Measurements from ENCODE around the gene THSD7B. TPM values are rescaled to one million over a fixed set of nuclear protein-coding genes. Genes with fewer than 3 reads are reported as not detected.

The THSD7B gene
- total RNA-seq, 5 donors from 2014 or later (not counting 1 experiment from before 2014, with no cell fraction given): not detected

- Histone ChIP-seq H3K27me3 (replicated peaks in 1 of 2; ENCODE audit: control insufficient read depth in 2 of 2, extremely low read depth in 1 of 2, insufficient read depth in 2 of 2, low read length in 1 of 2) (no peaks in the 10 kb centered on the region), H3K36me3 (ENCODE audit: control insufficient read depth in 2 of 2, extremely low read depth in 1 of 2, insufficient read depth in 1 of 2, low read length in 1 of 2) (no peaks in the 10 kb centered on the region), H3K4me3 (ENCODE audit: control insufficient read depth in 1 of 2, extremely low read depth in 1 of 2, low read length in 1 of 2) (no peak overlapping the region), H3K4me1 (ENCODE audit: control insufficient read depth in 1 of 2, extremely low read depth in 1 of 2, insufficient read depth in 2 of 2, low read length in 2 of 2) (no peaks in the 10 kb centered on the region), H3K9me3 (no peaks in the 10 kb centered on the region), H3K27ac (ENCODE audit: low read length) (no peak overlapping the region)
- Mint-ChIP-seq H3K36me3 (no peaks in the 10 kb centered on the region), H3K4me3 (no peak overlapping the region), H3K9me3 (peaks cover 3 to 12% (median 12%) of the 10 kb centered on the region in 3 donors), H3K27me3 (no peaks in the 10 kb centered on the region), H3K27ac (no peak overlapping the region), H3K4me1 (no peaks in the 10 kb centered on the region)
- CTCF ChIA-PET: no interaction called here
- ATAC-seq (replicated peaks in 1 of 4) (no peak), DNase-seq (no peak)
- POLR2A ChIA-PET: interaction anchor here in 1 of 2 donors (0.5 to 0.6 kb wide), 2 partner anchors 19 to 1227 kb away, joined by 3 read pairs; no protein-coding TSS in a partner anchor
Observed at GRCh38 chr2:137107904-137108303, 342.6 kb downstream of the THSD7B start.

DNA sequence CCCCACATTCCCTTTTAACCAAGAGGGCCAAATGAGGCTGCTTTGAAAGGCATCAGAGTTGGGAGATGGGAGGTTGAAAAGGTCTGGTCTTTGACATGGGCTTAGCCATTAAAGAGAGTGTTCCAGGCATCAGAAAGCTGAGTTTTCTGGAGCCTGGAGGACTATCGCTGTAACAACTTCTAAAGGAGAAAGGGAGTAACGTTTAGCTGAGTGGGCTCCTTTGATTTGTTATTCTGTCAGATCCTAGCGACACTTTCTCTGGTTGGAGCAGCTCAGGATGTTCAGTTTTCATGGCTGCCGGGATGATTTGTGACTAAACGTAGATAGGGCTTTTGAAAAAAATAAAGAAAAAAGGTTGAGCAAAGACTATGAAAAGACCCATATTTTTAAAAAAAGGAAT lies 346.6 kb downstream of the THSD7B start:
- 60% methylated on average over 2 of the region's 5 CpGs for WGBS (ENCODE audit: insufficient coverage)
- Histone ChIP-seq H3K36me3 (ENCODE audit: control insufficient read depth in 2 of 2, extremely low read depth in 1 of 2, insufficient read depth in 1 of 2, low read length in 1 of 2) (no peaks in the 10 kb centered on the region), H3K9me3 (no peaks in the 10 kb centered on the region), H3K4me1 (ENCODE audit: control insufficient read depth in 1 of 2, extremely low read depth in 1 of 2, insufficient read depth in 2 of 2, low read length in 2 of 2) (no peaks in the 10 kb centered on the region), H3K4me3 (ENCODE audit: control insufficient read depth in 1 of 2, extremely low read depth in 1 of 2, low read length in 1 of 2) (no peak overlapping the region), H3K27me3 (replicated peaks in 1 of 2; ENCODE audit: control insufficient read depth in 2 of 2, extremely low read depth in 1 of 2, insufficient read depth in 2 of 2, low read length in 1 of 2) (no peaks in the 10 kb centered on the region), H3K27ac (ENCODE audit: low read length) (no peak overlapping the region)
- ATAC-seq (replicated peaks in 1 of 4) (no peak), DNase-seq (no peak)
- H3K27ac Mint-ChIP-seq: no peak overlapping the region
- H3K27me3 Mint-ChIP-seq: no peaks in the 10 kb centered on the region
- no peak overlapping the region for H3K4me3 Mint-ChIP-seq
- CTCF ChIA-PET: no interaction called here
- POLR2A ChIA-PET: no interaction called here
- no peaks in the 10 kb centered on the region for H3K4me1 Mint-ChIP-seq
- H3K36me3 Mint-ChIP-seq: no peaks in the 10 kb centered on the region
- H3K9me3 Mint-ChIP-seq: peaks cover 0 to 8% (median 0%) of the 10 kb centered on the region in 3 donors

DNA sequence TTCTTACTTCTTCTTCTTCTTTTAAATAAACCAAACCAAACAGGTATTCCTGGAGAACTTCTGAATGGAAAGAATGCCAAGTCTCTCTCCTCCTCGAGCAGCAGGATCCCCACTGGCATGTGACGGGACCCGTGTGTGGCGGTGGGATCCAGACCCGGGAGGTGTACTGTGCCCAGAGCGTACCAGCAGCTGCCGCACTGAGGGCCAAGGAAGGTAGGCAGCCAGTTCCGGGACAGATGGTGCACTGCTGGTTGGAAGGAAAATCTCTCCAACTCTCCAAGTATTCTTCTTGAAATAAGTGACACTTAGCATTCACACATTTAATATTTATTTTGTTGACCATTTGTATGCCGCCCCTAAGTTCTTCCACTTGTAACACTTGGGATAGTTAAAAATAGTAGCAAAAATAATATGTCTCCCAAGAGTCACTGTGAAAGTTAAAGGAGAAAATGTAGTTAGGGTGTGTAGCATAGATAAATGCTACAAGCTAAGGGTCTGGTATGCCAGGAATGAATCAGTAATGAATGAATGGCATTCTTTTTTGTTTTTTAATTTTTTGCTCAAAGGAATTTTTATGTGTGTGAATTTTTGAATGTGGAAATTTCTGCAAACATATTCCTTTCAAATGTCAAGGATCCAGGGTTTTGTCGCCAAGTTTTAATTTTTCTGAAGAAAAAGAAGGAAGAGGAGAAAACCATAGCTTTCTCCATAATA lies 349.9 kb downstream of the THSD7B start:
- ATAC-seq (replicated peaks in 1 of 4) (no peak), DNase-seq (no peak)
- H3K9me3 ChIP-seq: no peaks in the 10 kb centered on the region
- Mint-ChIP-seq H3K4me3 (no peak overlapping the region), H3K4me1 (no peaks in the 10 kb centered on the region), H3K9me3 (peaks cover 0 to 3% (median 0%) of the 10 kb centered on the region in 3 donors), H3K27me3 (no peaks in the 10 kb centered on the region), H3K27ac (no peak overlapping the region), H3K36me3 (no peaks in the 10 kb centered on the region)
- H3K4me1 ChIP-seq (ENCODE audit: control insufficient read depth in 1 of 2, extremely low read depth in 1 of 2, insufficient read depth in 2 of 2, low read length in 2 of 2): no peaks in the 10 kb centered on the region
- no peaks in the 10 kb centered on the region for H3K36me3 ChIP-seq (ENCODE audit: control insufficient read depth in 2 of 2, extremely low read depth in 1 of 2, insufficient read depth in 1 of 2, low read length in 1 of 2)
- CTCF ChIA-PET: interaction anchor here in 1 of 2 donors (0.6 kb wide), 1 partner anchor 98 kb away, joined by 3 read pairs; no protein-coding TSS in a partner anchor
- H3K27me3 ChIP-seq (replicated peaks in 1 of 2; ENCODE audit: control insufficient read depth in 2 of 2, extremely low read depth in 1 of 2, insufficient read depth in 2 of 2, low read length in 1 of 2): no peaks in the 10 kb centered on the region
- POLR2A ChIA-PET: no interaction called here
- no peak overlapping the region for H3K4me3 ChIP-seq (ENCODE audit: control insufficient read depth in 1 of 2, extremely low read depth in 1 of 2, low read length in 1 of 2)
- no peak overlapping the region for H3K27ac ChIP-seq (ENCODE audit: low read length)
- 13% methylated on average over 1 of the region's 10 CpGs for WGBS (ENCODE audit: insufficient coverage)

DNA sequence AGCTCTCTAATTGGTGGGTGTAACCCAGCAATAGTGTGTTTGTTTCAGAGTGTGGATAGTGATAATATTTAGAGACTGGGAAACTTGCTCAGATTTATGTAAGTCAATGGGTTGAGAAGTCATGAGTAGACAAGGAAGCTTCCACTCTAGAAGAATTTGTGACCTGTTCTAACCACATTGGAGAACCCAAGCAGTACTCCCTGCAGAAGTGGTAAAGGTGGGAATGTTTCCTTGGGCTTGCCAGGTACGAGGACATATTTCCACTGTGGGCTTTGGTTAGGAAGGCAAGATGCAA lies 350.4 kb downstream of the THSD7B start:
- H3K4me1 ChIP-seq (ENCODE audit: control insufficient read depth in 1 of 2, extremely low read depth in 1 of 2, insufficient read depth in 2 of 2, low read length in 2 of 2): no peaks in the 10 kb centered on the region
- no peaks in the 10 kb centered on the region for H3K9me3 ChIP-seq
- ChIA-PET POLR2A (no interaction called here), CTCF (no interaction called here)
- Mint-ChIP-seq H3K4me3 (no peak overlapping the region), H3K36me3 (no peaks in the 10 kb centered on the region), H3K4me1 (no peaks in the 10 kb centered on the region), H3K27ac (no peak overlapping the region), H3K27me3 (no peaks in the 10 kb centered on the region), H3K9me3 (peaks cover 0 to 3% (median 0%) of the 10 kb centered on the region in 3 donors)
- no peak overlapping the region for H3K4me3 ChIP-seq (ENCODE audit: control insufficient read depth in 1 of 2, extremely low read depth in 1 of 2, low read length in 1 of 2)
- no peaks in the 10 kb centered on the region for H3K27me3 ChIP-seq (replicated peaks in 1 of 2; ENCODE audit: control insufficient read depth in 2 of 2, extremely low read depth in 1 of 2, insufficient read depth in 2 of 2, low read length in 1 of 2)
- H3K36me3 ChIP-seq (ENCODE audit: control insufficient read depth in 2 of 2, extremely low read depth in 1 of 2, insufficient read depth in 1 of 2, low read length in 1 of 2): no peaks in the 10 kb centered on the region
- ATAC-seq (replicated peaks in 1 of 4) (no peak), DNase-seq (no peak)
- H3K27ac ChIP-seq (ENCODE audit: low read length): no peak overlapping the region
- WGBS (ENCODE audit: insufficient coverage): 50% methylated on average over 1 of the region's 1 CpG

GRCh38 chr2:137117385-137117784 lies 352.0 kb downstream of the THSD7B start:
- H3K4me3 ChIP-seq (ENCODE audit: control insufficient read depth in 1 of 2, extremely low read depth in 1 of 2, low read length in 1 of 2): no peak overlapping the region
- DNase-seq (no peak), ATAC-seq (replicated peaks in 1 of 4) (no peak)
- H3K9me3 ChIP-seq: no peaks in the 10 kb centered on the region
- peaks cover 0 to 3% (median 2%) of the 10 kb centered on the region in 3 donors for H3K9me3 Mint-ChIP-seq
- POLR2A ChIA-PET: no interaction called here
- no peaks in the 10 kb centered on the region for H3K4me1 ChIP-seq (ENCODE audit: control insufficient read depth in 1 of 2, extremely low read depth in 1 of 2, insufficient read depth in 2 of 2, low read length in 2 of 2)
- no peaks in the 10 kb centered on the region for H3K36me3 ChIP-seq (ENCODE audit: control insufficient read depth in 2 of 2, extremely low read depth in 1 of 2, insufficient read depth in 1 of 2, low read length in 1 of 2)
- no peaks in the 10 kb centered on the region for H3K27me3 ChIP-seq (replicated peaks in 1 of 2; ENCODE audit: control insufficient read depth in 2 of 2, extremely low read depth in 1 of 2, insufficient read depth in 2 of 2, low read length in 1 of 2)
- no peak overlapping the region for H3K4me3 Mint-ChIP-seq
- CTCF ChIA-PET: no interaction called here
- no peaks in the 10 kb centered on the region for H3K4me1 Mint-ChIP-seq
- no peak overlapping the region for H3K27ac ChIP-seq (ENCODE audit: low read length)
- H3K36me3 Mint-ChIP-seq: no peaks in the 10 kb centered on the region
- no peaks in the 10 kb centered on the region for H3K27me3 Mint-ChIP-seq
- no peak overlapping the region for H3K27ac Mint-ChIP-seq

DNA sequence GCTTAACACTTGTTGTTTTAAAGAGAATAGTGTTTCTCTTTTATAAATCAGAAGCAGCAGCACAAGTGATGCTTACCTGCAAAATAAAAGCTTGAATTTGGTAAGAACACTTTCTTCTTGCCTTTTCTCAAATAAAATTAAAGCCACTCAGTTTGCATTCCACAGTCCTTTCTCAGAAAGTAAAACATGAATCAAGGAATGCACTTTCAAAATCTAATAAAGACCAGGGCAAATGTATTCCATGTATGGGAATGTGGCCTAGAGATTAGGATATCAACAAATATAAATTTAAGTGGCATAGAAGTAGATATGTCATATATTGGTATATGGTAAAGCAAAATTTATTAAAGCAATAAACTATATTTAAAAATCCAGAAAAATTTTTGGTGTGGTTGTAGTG lies 352.8 kb downstream of the THSD7B start:
- no peaks in the 10 kb centered on the region for H3K27me3 Mint-ChIP-seq
- DNase-seq (no peak), ATAC-seq (replicated peaks in 1 of 4) (no peak)
- no peaks in the 10 kb centered on the region for H3K4me1 ChIP-seq (ENCODE audit: control insufficient read depth in 1 of 2, extremely low read depth in 1 of 2, insufficient read depth in 2 of 2, low read length in 2 of 2)
- H3K4me1 Mint-ChIP-seq: no peaks in the 10 kb centered on the region
- ChIA-PET POLR2A (no interaction called here), CTCF (no interaction called here)
- no peak overlapping the region for H3K27ac ChIP-seq (ENCODE audit: low read length)
- H3K4me3 ChIP-seq (ENCODE audit: control insufficient read depth in 1 of 2, extremely low read depth in 1 of 2, low read length in 1 of 2): no peak overlapping the region
- H3K4me3 Mint-ChIP-seq: no peak overlapping the region
- peaks cover 0 to 3% (median 2%) of the 10 kb centered on the region in 3 donors for H3K9me3 Mint-ChIP-seq
- no peaks in the 10 kb centered on the region for H3K36me3 ChIP-seq (ENCODE audit: control insufficient read depth in 2 of 2, extremely low read depth in 1 of 2, insufficient read depth in 1 of 2, low read length in 1 of 2)
- H3K36me3 Mint-ChIP-seq: no peaks in the 10 kb centered on the region
- no peak overlapping the region for H3K27ac Mint-ChIP-seq
- no peaks in the 10 kb centered on the region for H3K27me3 ChIP-seq (replicated peaks in 1 of 2; ENCODE audit: control insufficient read depth in 2 of 2, extremely low read depth in 1 of 2, insufficient read depth in 2 of 2, low read length in 1 of 2)
- H3K9me3 ChIP-seq: no peaks in the 10 kb centered on the region

GRCh38 chr2:137123226-137123625 lies 357.9 kb downstream of the THSD7B start:
- DNase-seq (no peak), ATAC-seq (replicated peaks in 1 of 4) (no peak)
- H3K36me3 ChIP-seq (ENCODE audit: control insufficient read depth in 2 of 2, extremely low read depth in 1 of 2, insufficient read depth in 1 of 2, low read length in 1 of 2): no peaks in the 10 kb centered on the region
- no peak overlapping the region for H3K4me3 Mint-ChIP-seq
- H3K27me3 ChIP-seq (replicated peaks in 1 of 2; ENCODE audit: control insufficient read depth in 2 of 2, extremely low read depth in 1 of 2, insufficient read depth in 2 of 2, low read length in 1 of 2): no peaks in the 10 kb centered on the region
- H3K27ac Mint-ChIP-seq: no peak overlapping the region
- no peaks in the 10 kb centered on the region for H3K36me3 Mint-ChIP-seq
- H3K9me3 Mint-ChIP-seq: peaks cover 2 to 7% (median 6%) of the 10 kb centered on the region in 3 donors
- WGBS (ENCODE audit: insufficient coverage): no CpG with 5 or more reads among the region's 1 CpG
- ChIA-PET POLR2A (no interaction called here), CTCF (no interaction called here)
- no peak overlapping the region for H3K4me3 ChIP-seq (ENCODE audit: control insufficient read depth in 1 of 2, extremely low read depth in 1 of 2, low read length in 1 of 2)
- H3K27ac ChIP-seq (ENCODE audit: low read length): no peak overlapping the region
- H3K4me1 Mint-ChIP-seq: no peaks in the 10 kb centered on the region
- H3K9me3 ChIP-seq: no peaks in the 10 kb centered on the region
- peaks cover 0 to 3% of the 10 kb centered on the region in 2 donors for H3K27me3 Mint-ChIP-seq
- H3K4me1 ChIP-seq (ENCODE audit: control insufficient read depth in 1 of 2, extremely low read depth in 1 of 2, insufficient read depth in 2 of 2, low read length in 2 of 2): no peaks in the 10 kb centered on the region
